PC-9 (cell line): Measurements from ENCODE around the gene MRPL43. TPM values are rescaled to one million over a fixed set of nuclear protein-coding genes. Genes with fewer than 3 reads are reported as not detected.

ENCODE experiments used
- BruUV-seq: library from RNA; stranded (reverse); fragments of 400-500 nt; replicated peaks from 2 replicates; lab custom pipeline; 2021; lab: Mats Ljungman, UMichigan
- CTCF ChIA-PET: fragments of 300-600 bp; sonication (Branson Sonifier 250); formaldehyde crosslinking; loops from one replicate; lab custom pipeline; 2022; ENCODE audit warnings: antibody characterized with exemption; lab: Charles Lee
- POLR2A ChIA-PET: fragments of 300-600 bp; sonication (Branson Sonifier 250); formaldehyde crosslinking; loops from one replicate; lab custom pipeline; 2022; ENCODE audit warnings: antibody characterized with exemption; ENCODE audit not compliant: unreplicated experiment; lab: Charles Lee
- DNase-seq, 2 experiments: peaks; one replicate each; pipeline versions ENCODE4 v3.0.0 to v3.0.0-alpha.2; 2015 to 2022; ENCODE audit warnings: mixed read lengths in 1 of 2
- H2AFZ ChIP-seq: fragments of 200-600 bp; sonication (generic); 2 replicates; pipeline ENCODE4 v1.8.1; 2017; ENCODE audit warnings: antibody characterized with exemption
- H3F3A ChIP-seq: fragments of 200-600 bp; sonication (generic); 2 replicates; pipeline ENCODE4 v1.8.1; 2017; ENCODE audit warnings: antibody characterized with exemption, mild to moderate bottlenecking, low read depth; ENCODE audit not compliant: insufficient read depth
- H3K27ac ChIP-seq: fragments of 200-600 bp; sonication (generic); 2 replicates; pipeline ENCODE4 v1.6.1; 2016; ENCODE audit warnings: mixed run types
- H3K27me3 ChIP-seq: fragments of 200-600 bp; sonication (generic); 2 replicates; pipeline ENCODE4 v1.6.1; 2016; ENCODE audit warnings: low read depth, mixed run types; ENCODE audit not compliant: insufficient read depth
- H3K36me3 ChIP-seq: fragments of 200-600 bp; sonication (generic); 2 replicates; pipeline ENCODE4 v1.6.1; 2016; ENCODE audit warnings: low read depth, mixed run types
- H3K4me1 ChIP-seq: fragments of 200-600 bp; sonication (generic); replicated peaks from 2 replicates; pipeline ENCODE4 v1.6.1; 2016; ENCODE audit warnings: mixed run types; ENCODE audit not compliant: insufficient read depth
- H3K4me2 ChIP-seq: fragments of 200-600 bp; sonication (generic); 2 replicates; pipeline ENCODE4 v1.6.1; 2017; ENCODE audit warnings: mixed run types
- H3K4me3 ChIP-seq: fragments of 200-600 bp; sonication (generic); 2 replicates; pipeline ENCODE4 v1.6.1; 2016; ENCODE audit warnings: mixed run types
- H3K79me2 ChIP-seq: fragments of 200-600 bp; sonication (generic); 2 replicates; pipeline ENCODE4 v1.6.1; 2017; ENCODE audit warnings: low read depth, mixed run types
- H3K9me2 ChIP-seq: fragments of 200-600 bp; sonication (generic); 2 replicates; pipeline ENCODE4 v1.8.1; 2017; ENCODE audit warnings: mild to moderate bottlenecking; ENCODE audit not compliant: insufficient read depth
- H3K9me3 ChIP-seq: fragments of 200-600 bp; sonication (generic); 2 replicates; pipeline ENCODE4 v1.8.1; 2016; ENCODE audit warnings: low read depth; ENCODE audit not compliant: insufficient read depth
- H4K20me1 ChIP-seq: fragments of 200-600 bp; sonication (generic); 2 replicates; pipeline ENCODE4 v1.8.1; 2017; ENCODE audit not compliant: insufficient read depth
- EZH2 ChIP-seq: fragments of 200-600 bp; sonication (generic); IDR thresholded peaks from 2 replicates; pipeline ENCODE4 v1.8.0; 2017; ENCODE audit warnings: antibody characterized with exemption, low read depth
- intact Hi-C: fragments of 100-400 bp; cut with micrococcal nuclease; formaldehyde crosslinking; loops from one replicate; pipeline ENCODE4 v1.10.0; 2022; ENCODE audit not compliant: unreplicated experiment
- total RNA-seq: library from RNA; stranded (reverse); gene quantifications from 2 replicates; pipeline ENCODE4 v1.2.3, GENCODE V29; 2021
- TF ChIP-seq, protein P1 (sequence below): fragments of 200-600 bp; sonication (generic); conservative IDR thresholded peaks from 2 replicates; pipeline ENCODE4 v1.6.1; 2017; ENCODE audit warnings: mixed run types, antibody characterized with exemption, mild to moderate bottlenecking, moderate library complexity

Gene MRPL43
- total RNA-seq, 1 experiment from 2014 or later = 45.7 TPM

DNA sequence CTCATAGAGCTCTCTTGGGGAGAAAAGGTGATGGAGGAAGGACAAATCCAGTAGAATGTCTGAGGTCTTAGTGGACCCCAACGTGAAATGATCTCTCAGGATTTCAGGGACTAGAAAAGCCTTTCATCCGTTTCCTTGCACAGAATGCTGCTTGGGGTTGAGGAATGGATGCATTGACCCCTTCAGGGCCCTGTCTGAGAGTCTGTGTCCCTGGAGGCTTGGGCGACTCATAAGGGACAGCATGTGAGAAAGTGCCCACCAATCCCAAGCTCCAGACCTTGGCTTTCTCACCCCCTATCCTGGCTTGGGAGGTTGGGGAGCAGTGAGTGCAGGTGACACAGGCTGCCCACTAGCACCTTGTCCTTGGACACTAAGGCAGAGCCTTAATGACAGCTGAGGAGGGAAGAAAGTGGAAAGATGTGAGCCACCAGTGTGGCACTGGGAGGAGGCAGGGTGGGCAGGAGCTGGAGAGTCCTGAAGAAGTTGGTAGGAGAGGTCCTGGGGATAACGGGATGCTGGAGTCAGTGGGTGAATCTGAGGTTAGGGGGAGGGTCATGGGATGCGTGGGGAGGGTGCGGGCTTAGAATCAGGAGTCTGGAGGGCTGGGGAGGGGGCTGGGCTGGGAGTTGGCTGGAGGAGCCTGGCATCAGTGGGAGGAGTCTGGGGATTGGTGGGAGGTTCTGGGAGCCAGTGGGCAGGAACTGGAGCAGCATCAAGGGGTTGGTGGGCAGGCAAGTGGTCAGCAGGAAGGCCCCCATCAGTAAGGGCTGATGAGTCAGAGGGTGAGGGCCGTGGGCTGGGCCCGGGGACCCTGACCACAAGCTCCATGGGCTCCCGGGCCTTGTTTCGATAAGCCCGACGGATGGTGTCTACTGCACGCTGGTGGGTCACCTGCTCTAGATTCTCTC is 20.9 kb upstream of the MRPL43 start:
- POLR2A ChIA-PET = no interaction called here
- no peak overlapping the region for H3K27ac ChIP-seq
- CTCF ChIA-PET = interaction anchor here (1.1 kb wide), 1 partner anchor 12 kb away, joined by 3 read pairs; no protein-coding TSS in a partner anchor

DNA sequence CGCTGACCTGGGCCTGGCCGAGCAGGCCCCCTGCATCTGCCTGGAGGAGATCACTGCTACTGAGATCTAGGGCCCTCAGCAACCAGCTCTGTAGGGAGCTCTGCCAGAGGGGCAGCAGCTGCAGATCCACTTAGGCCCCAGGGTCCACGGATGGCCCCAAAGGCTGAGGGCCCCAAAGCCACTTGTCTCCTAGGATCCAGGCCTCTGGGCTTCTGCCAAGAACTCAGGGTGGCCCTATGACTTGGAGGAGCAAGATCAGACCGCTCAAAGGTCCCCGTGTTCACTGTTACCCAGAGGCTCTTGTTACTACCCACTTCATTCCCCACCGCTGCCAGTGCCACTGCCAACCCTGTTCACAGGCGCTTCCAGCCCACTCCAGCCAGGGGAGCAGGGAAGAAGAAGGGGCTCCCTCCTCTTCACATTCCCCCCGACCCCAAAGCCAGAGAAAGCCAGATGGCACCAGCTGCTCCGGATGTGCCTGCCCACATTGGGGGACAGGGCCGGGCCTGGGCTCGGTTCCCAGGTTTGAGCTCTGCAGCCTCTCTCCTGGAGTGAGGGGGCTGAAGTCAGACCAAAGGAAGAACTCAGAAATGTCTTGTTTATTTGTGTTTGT is 19.9 kb upstream of the MRPL43 start:
- no TSS peak for BruUV-seq
- H3K4me1 ChIP-seq = no peaks in the 10 kb centered on the region
- H3F3A ChIP-seq = peaks cover 2% of the 10 kb centered on the region; the same call in 1 of the 2 replicates
- no peak overlapping the region for H3K27ac ChIP-seq
- H3K9me3 ChIP-seq = no peaks in the 10 kb centered on the region
- CTCF ChIA-PET = interaction anchor here (1.1 kb wide), 1 partner anchor 11 kb away, joined by 3 read pairs; no protein-coding TSS in a partner anchor
- H3K9me2 ChIP-seq = no peaks in the 10 kb centered on the region
- no peaks in the 10 kb centered on the region for H3K79me2 ChIP-seq
- TF ChIP-seq, protein P1, sequence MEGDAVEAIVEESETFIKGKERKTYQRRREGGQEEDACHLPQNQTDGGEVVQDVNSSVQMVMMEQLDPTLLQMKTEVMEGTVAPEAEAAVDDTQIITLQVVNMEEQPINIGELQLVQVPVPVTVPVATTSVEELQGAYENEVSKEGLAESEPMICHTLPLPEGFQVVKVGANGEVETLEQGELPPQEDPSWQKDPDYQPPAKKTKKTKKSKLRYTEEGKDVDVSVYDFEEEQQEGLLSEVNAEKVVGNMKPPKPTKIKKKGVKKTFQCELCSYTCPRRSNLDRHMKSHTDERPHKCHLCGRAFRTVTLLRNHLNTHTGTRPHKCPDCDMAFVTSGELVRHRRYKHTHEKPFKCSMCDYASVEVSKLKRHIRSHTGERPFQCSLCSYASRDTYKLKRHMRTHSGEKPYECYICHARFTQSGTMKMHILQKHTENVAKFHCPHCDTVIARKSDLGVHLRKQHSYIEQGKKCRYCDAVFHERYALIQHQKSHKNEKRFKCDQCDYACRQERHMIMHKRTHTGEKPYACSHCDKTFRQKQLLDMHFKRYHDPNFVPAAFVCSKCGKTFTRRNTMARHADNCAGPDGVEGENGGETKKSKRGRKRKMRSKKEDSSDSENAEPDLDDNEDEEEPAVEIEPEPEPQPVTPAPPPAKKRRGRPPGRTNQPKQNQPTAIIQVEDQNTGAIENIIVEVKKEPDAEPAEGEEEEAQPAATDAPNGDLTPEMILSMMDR = no peak
- TF ChIP-seq EZH2 = no peak
- no peaks in the 10 kb centered on the region for H3K27me3 ChIP-seq
- no peak overlapping the region for H3K4me2 ChIP-seq
- intact Hi-C loops = no loop called here
- no peak overlapping the region for H2AFZ ChIP-seq
- no peaks in the 10 kb centered on the region for H3K36me3 ChIP-seq
- no peaks in the 10 kb centered on the region for H4K20me1 ChIP-seq
- POLR2A ChIA-PET = no interaction called here
- no peak overlapping the region for H3K4me3 ChIP-seq
- DNase-seq = no peak

More for the DNA sequence above, 20.9 kb upstream of the MRPL43 start:
- Histone ChIP-seq H3K9me3 (no peaks in the 10 kb centered on the region), H3K36me3 (no peaks in the 10 kb centered on the region), H3K4me3 (no peak overlapping the region), H3K9me2 (no peaks in the 10 kb centered on the region), H3K4me1 (peaks cover 2% of the 10 kb centered on the region), H2AFZ (no peak overlapping the region), H4K20me1 (no peaks in the 10 kb centered on the region), H3K79me2 (no peaks in the 10 kb centered on the region), H3K27me3 (no peaks in the 10 kb centered on the region), H3F3A (peaks cover 9% of the 10 kb centered on the region; the same call in 1 of the 2 replicates), H3K4me2 (no peak overlapping the region)
- TF ChIP-seq EZH2 = no peak
- TF ChIP-seq, protein P1 = no peak
- intact Hi-C loops = no loop called here
- no peak for DNase-seq
- no TSS peak for BruUV-seq

DNA sequence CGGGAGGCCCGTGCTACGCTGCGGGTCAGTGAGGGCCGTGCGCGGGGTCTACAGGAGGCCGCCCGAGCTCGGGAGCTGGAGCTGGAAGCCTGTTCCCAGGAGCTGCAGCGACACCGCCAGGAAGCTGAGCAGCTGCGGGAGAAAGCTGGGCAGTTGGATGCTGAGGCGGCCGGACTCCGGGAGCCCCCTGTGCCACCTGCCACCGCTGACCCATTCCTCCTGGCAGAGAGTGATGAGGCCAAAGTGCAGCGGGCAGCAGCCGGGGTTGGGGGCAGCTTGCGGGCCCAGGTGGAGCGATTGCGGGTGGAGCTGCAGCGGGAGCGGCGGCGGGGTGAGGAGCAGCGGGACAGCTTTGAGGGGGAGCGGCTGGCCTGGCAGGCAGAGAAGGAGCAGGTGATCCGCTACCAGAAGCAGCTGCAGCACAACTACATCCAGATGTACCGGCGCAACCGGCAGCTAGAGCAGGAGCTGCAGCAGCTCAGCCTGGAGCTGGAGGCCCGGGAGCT is 19.3 kb upstream of the MRPL43 start:
- ChIA-PET CTCF (interaction anchor here (1.0 to 1.1 kb wide), 2 partner anchors 10 to 22 kb away, joined by 3 read pairs; no protein-coding TSS in a partner anchor), POLR2A (no interaction called here)
- intact Hi-C loops = no loop called here

More for the DNA sequence above, 19.3 kb upstream of the MRPL43 start:
- no peaks in the 10 kb centered on the region for H3K36me3 ChIP-seq
- H3K79me2 ChIP-seq = no peaks in the 10 kb centered on the region
- H3K9me3 ChIP-seq = no peaks in the 10 kb centered on the region
- no peak for DNase-seq
- no peaks in the 10 kb centered on the region; the same call in 1 of the 2 replicates for H3F3A ChIP-seq
- no peaks in the 10 kb centered on the region for H3K27me3 ChIP-seq
- H3K4me2 ChIP-seq = no peak overlapping the region
- H4K20me1 ChIP-seq = no peaks in the 10 kb centered on the region; the same call in 1 of the 2 replicates
- H3K27ac ChIP-seq = no peak overlapping the region
- H2AFZ ChIP-seq = no peak overlapping the region
- H3K9me2 ChIP-seq = no peaks in the 10 kb centered on the region
- no peak for TF ChIP-seq EZH2
- TF ChIP-seq, protein P1 = no peak
- no TSS peak for BruUV-seq
- H3K4me3 ChIP-seq = no peak overlapping the region
- H3K4me1 ChIP-seq = no peaks in the 10 kb centered on the region
